Heart left ventricle (tissue), 13 donors: Measurements from ENCODE around the gene F2R.

Experiments
- CTCF ChIP-seq, 12 donors: fragments of 200-600 bp; sonication (generic) in 4 of 12; IDR thresholded peaks; one replicate each; pipeline versions ENCODE4 v1.5.0 to v1.8.0; 2018 to 2022; ENCODE audit warnings: antibody characterized with exemption in 12 of 12, mild to moderate bottlenecking in 5 of 12
- POLR2A ChIP-seq, 2 donors: fragments of 450-650 bp; IDR thresholded peaks; one replicate each; pipeline ENCODE4 v1.6.1; 2017; ENCODE audit warnings: antibody characterized with exemption in 2 of 2, mild to moderate bottlenecking in 2 of 2, moderate library complexity in 2 of 2
- donor health status: ischemic (EF 13 %, LVEDD 7.1; RV severe dilation, severe dysfunction).
- donor health status: DM: no; HTN: yes; CAD: no.
- donor health status: DM: no; HTN: no; CAD: no.
- donor health status: ischemic (EF 25% LVEDD 6.9; RV normal size, moderate dysfunction).
- donor health status: ischemic (EF 25% LVEDD 5.7; RV mildly dilated, moderate dysfunction).
- donor health status: ischemic (EF 35%, LVEDD 5.7; RV mildly dilated, moderate dysfunction).
- donor health status: nonischemic (EF 11% LVEDD 7.7; RV severe dilation, severe dysfunction).
- donor health status: DM: yes; HTN: yes; CAD: no.
- donor health status: PGD.
- donor health status: ischemic (EF 29% LVEDD 5.4; RV normal size, mild dysfunction).
- donor health status: nonischemic (EF 23%, LVEDD 6.1; RV moderate dilation, normal function).

GRCh38 chr5:76700571-76700970 is 15.4 kb upstream of the F2R start:
- no peak for TF ChIP-seq CTCF (IDR thresholded peaks at IDR 0.05)
- no peak for TF ChIP-seq POLR2A (IDR thresholded peaks at IDR 0.05)
